Measurements from ENCODE around the gene PACC1. TPM values are rescaled to one million over a fixed set of nuclear protein-coding genes. Genes with fewer than 3 reads are reported as not detected.

PACC1 gene
- total RNA-seq, 5 donors from 2014 or later (not counting 1 experiment from before 2014, with no cell fraction given): 5.5 to 16.4 (median 11.1) TPM

- H3K27me3 ChIP-seq (replicated peaks in 1 of 2; ENCODE audit: control insufficient read depth in 2 of 2, extremely low read depth in 1 of 2, insufficient read depth in 2 of 2, low read length in 1 of 2): no peaks in the 10 kb centered on the region
- POLR2A ChIA-PET: interaction anchor here in 1 of 2 donors (0.6 kb wide), 1 partner anchor 356 kb away, joined by 6 read pairs; no protein-coding TSS in a partner anchor
- no peak overlapping the region for H3K27ac ChIP-seq (ENCODE audit: low read length)
- Mint-ChIP-seq H3K9me3 (no peaks in the 10 kb centered on the region), H3K4me3 (no peak overlapping the region), H3K36me3 (peaks cover 28% of the 10 kb centered on the region), H3K4me1 (peaks cover 4 to 19% (median 17%) of the 10 kb centered on the region in 3 donors), H3K27me3 (no peaks in the 10 kb centered on the region), H3K27ac (no peak overlapping the region)
- no peaks in the 10 kb centered on the region for H3K4me1 ChIP-seq (ENCODE audit: control insufficient read depth in 1 of 2, extremely low read depth in 1 of 2, insufficient read depth in 2 of 2, low read length in 2 of 2)
- peaks cover 3 to 54% of the 10 kb centered on the region in 2 donors for H3K36me3 ChIP-seq (ENCODE audit: control insufficient read depth in 2 of 2, extremely low read depth in 1 of 2, insufficient read depth in 1 of 2, low read length in 1 of 2)
- no peak overlapping the region for H3K4me3 ChIP-seq (ENCODE audit: control insufficient read depth in 1 of 2, extremely low read depth in 1 of 2, low read length in 1 of 2)
- CTCF ChIA-PET: interaction anchor here (0.6 to 1.7 kb wide), 3 partner anchors 24 to 665 kb away, joined by 3 to 4 read pairs (median 4); no protein-coding TSS in a partner anchor
- ATAC-seq (replicated peaks in 1 of 4): no peak
- no CpG with 5 or more reads among the region's 4 CpGs for WGBS (ENCODE audit: insufficient coverage)
- DNase-seq: no peak
- H3K9me3 ChIP-seq: no peaks in the 10 kb centered on the region
Observed at GRCh38 chr1:212344905-212345304, 69.8 kb downstream of the PACC1 start.

GRCh38 chr1:212341090-212341489 is 73.6 kb downstream of the PACC1 start:
- ChIA-PET POLR2A (no interaction called here), CTCF (interaction anchor here in 1 of 2 donors (0.6 to 1.0 kb wide), 3 partner anchors 17 to 271 kb away, joined by 3 to 5 read pairs (median 3); no protein-coding TSS in a partner anchor)
- Histone ChIP-seq H3K36me3 (ENCODE audit: control insufficient read depth in 2 of 2, extremely low read depth in 1 of 2, insufficient read depth in 1 of 2, low read length in 1 of 2) (peaks cover 0 to 39% of the 10 kb centered on the region in 2 donors), H3K9me3 (no peaks in the 10 kb centered on the region), H3K27ac (ENCODE audit: low read length) (no peak overlapping the region), H3K4me3 (ENCODE audit: control insufficient read depth in 1 of 2, extremely low read depth in 1 of 2, low read length in 1 of 2) (no peak overlapping the region), H3K27me3 (replicated peaks in 1 of 2; ENCODE audit: control insufficient read depth in 2 of 2, extremely low read depth in 1 of 2, insufficient read depth in 2 of 2, low read length in 1 of 2) (no peaks in the 10 kb centered on the region), H3K4me1 (ENCODE audit: control insufficient read depth in 1 of 2, extremely low read depth in 1 of 2, insufficient read depth in 2 of 2, low read length in 2 of 2) (no peaks in the 10 kb centered on the region)
- DNase-seq (no peak), ATAC-seq (replicated peaks in 1 of 4) (no peak)
- H3K27ac Mint-ChIP-seq: peak overlapping the region in 1 of 2 donors; percentile 30
- WGBS (ENCODE audit: insufficient coverage): no CpG with 5 or more reads among the region's 1 CpG
- no peaks in the 10 kb centered on the region for H3K27me3 Mint-ChIP-seq
- no peak overlapping the region for H3K4me3 Mint-ChIP-seq
- H3K36me3 Mint-ChIP-seq: peaks cover 18% of the 10 kb centered on the region
- H3K9me3 Mint-ChIP-seq: no peaks in the 10 kb centered on the region
- peaks cover 12 to 24% (median 21%) of the 10 kb centered on the region in 3 donors for H3K4me1 Mint-ChIP-seq

- peaks cover 0 to 28% of the 10 kb centered on the region in 2 donors for H3K36me3 ChIP-seq (ENCODE audit: control insufficient read depth in 2 of 2, extremely low read depth in 1 of 2, insufficient read depth in 1 of 2, low read length in 1 of 2)
- H3K27me3 Mint-ChIP-seq: no peaks in the 10 kb centered on the region
- no peak overlapping the region for H3K27ac ChIP-seq (ENCODE audit: low read length)
- ATAC-seq (replicated peaks in 1 of 4) (no peak), DNase-seq (no peak)
- no peak overlapping the region for H3K4me3 Mint-ChIP-seq
- ChIA-PET CTCF (interaction anchor here in 1 of 2 donors (1.0 kb wide), 1 partner anchor 148 kb away, joined by 3 read pairs; no protein-coding TSS in a partner anchor), POLR2A (no interaction called here)
- H3K9me3 ChIP-seq: no peaks in the 10 kb centered on the region
- no peak overlapping the region for H3K4me3 ChIP-seq (ENCODE audit: control insufficient read depth in 1 of 2, extremely low read depth in 1 of 2, low read length in 1 of 2)
- H3K4me1 ChIP-seq (ENCODE audit: control insufficient read depth in 1 of 2, extremely low read depth in 1 of 2, insufficient read depth in 2 of 2, low read length in 2 of 2): peaks cover 0 to 6% of the 10 kb centered on the region in 2 experiments
- H3K9me3 Mint-ChIP-seq: no peaks in the 10 kb centered on the region
- no CpG with 5 or more reads among the region's 2 CpGs for WGBS (ENCODE audit: insufficient coverage)
- H3K27ac Mint-ChIP-seq: no peak overlapping the region
- no peaks in the 10 kb centered on the region for H3K27me3 ChIP-seq (replicated peaks in 1 of 2; ENCODE audit: control insufficient read depth in 2 of 2, extremely low read depth in 1 of 2, insufficient read depth in 2 of 2, low read length in 1 of 2)
- peaks cover 28 to 33% (median 30%) of the 10 kb centered on the region in 3 donors for H3K4me1 Mint-ChIP-seq
- peaks cover 24% of the 10 kb centered on the region for H3K36me3 Mint-ChIP-seq
Observed at GRCh38 chr1:212329105-212329504, 85.6 kb downstream of the PACC1 start.

GRCh38 chr1:212328248-212328647 is 86.4 kb downstream of the PACC1 start:
- H3K4me1 Mint-ChIP-seq: peaks cover 34 to 38% (median 38%) of the 10 kb centered on the region in 3 donors
- peaks cover 15% of the 10 kb centered on the region for H3K36me3 Mint-ChIP-seq
- Histone ChIP-seq H3K27me3 (replicated peaks in 1 of 2; ENCODE audit: control insufficient read depth in 2 of 2, extremely low read depth in 1 of 2, insufficient read depth in 2 of 2, low read length in 1 of 2) (no peaks in the 10 kb centered on the region), H3K4me1 (ENCODE audit: control insufficient read depth in 1 of 2, extremely low read depth in 1 of 2, insufficient read depth in 2 of 2, low read length in 2 of 2) (peaks cover 3 to 12% of the 10 kb centered on the region in 2 experiments), H3K4me3 (ENCODE audit: control insufficient read depth in 1 of 2, extremely low read depth in 1 of 2, low read length in 1 of 2) (no peak overlapping the region), H3K36me3 (ENCODE audit: control insufficient read depth in 2 of 2, extremely low read depth in 1 of 2, insufficient read depth in 1 of 2, low read length in 1 of 2) (peaks cover 0 to 20% of the 10 kb centered on the region in 2 donors), H3K9me3 (no peaks in the 10 kb centered on the region), H3K27ac (ENCODE audit: low read length) (no peak overlapping the region)
- H3K9me3 Mint-ChIP-seq: no peaks in the 10 kb centered on the region
- H3K27me3 Mint-ChIP-seq: no peaks in the 10 kb centered on the region
- WGBS (ENCODE audit: insufficient coverage): 94% methylated on average over 2 of the region's 4 CpGs
- H3K27ac Mint-ChIP-seq: no peak overlapping the region
- no peak overlapping the region for H3K4me3 Mint-ChIP-seq
- ChIA-PET CTCF (no interaction called here), POLR2A (no interaction called here)
- no peak for DNase-seq
- ATAC-seq (replicated peaks in 1 of 4): no peak

GRCh38 chr1:212326541-212326940 is 88.1 kb downstream of the PACC1 start:
- peaks cover 3 to 21% of the 10 kb centered on the region in 2 experiments for H3K4me1 ChIP-seq (ENCODE audit: control insufficient read depth in 1 of 2, extremely low read depth in 1 of 2, insufficient read depth in 2 of 2, low read length in 2 of 2)
- H3K27ac ChIP-seq (ENCODE audit: low read length): no peak overlapping the region
- H3K27me3 ChIP-seq (replicated peaks in 1 of 2; ENCODE audit: control insufficient read depth in 2 of 2, extremely low read depth in 1 of 2, insufficient read depth in 2 of 2, low read length in 1 of 2): no peaks in the 10 kb centered on the region
- no peak overlapping the region for H3K4me3 Mint-ChIP-seq
- ATAC-seq (replicated peaks in 1 of 4) (no peak), DNase-seq (no peak)
- WGBS (ENCODE audit: insufficient coverage): 70% methylated on average over 2 of the region's 3 CpGs
- ChIA-PET POLR2A (interaction anchor here in 1 of 2 donors (0.7 kb wide), 1 partner anchor 82 kb away, joined by 3 read pairs; no protein-coding TSS in a partner anchor), CTCF (interaction anchor here in 1 of 2 donors (0.5 kb wide), 1 partner anchor 198 kb away, joined by 3 read pairs; no protein-coding TSS in a partner anchor)
- H3K27me3 Mint-ChIP-seq: no peaks in the 10 kb centered on the region
- H3K9me3 ChIP-seq: no peaks in the 10 kb centered on the region
- no peak overlapping the region for H3K27ac Mint-ChIP-seq
- peaks cover 0 to 13% of the 10 kb centered on the region in 2 donors for H3K36me3 ChIP-seq (ENCODE audit: control insufficient read depth in 2 of 2, extremely low read depth in 1 of 2, insufficient read depth in 1 of 2, low read length in 1 of 2)
- no peak overlapping the region for H3K4me3 ChIP-seq (ENCODE audit: control insufficient read depth in 1 of 2, extremely low read depth in 1 of 2, low read length in 1 of 2)
- peaks cover 12% of the 10 kb centered on the region for H3K36me3 Mint-ChIP-seq
- peaks cover 40 to 45% (median 44%) of the 10 kb centered on the region in 3 donors for H3K4me1 Mint-ChIP-seq
- H3K9me3 Mint-ChIP-seq: no peaks in the 10 kb centered on the region

GRCh38 chr1:212323066-212323465 is 91.6 kb downstream of the PACC1 start:
- WGBS (ENCODE audit: insufficient coverage): no CpG with 5 or more reads among the region's 3 CpGs
- POLR2A ChIA-PET: no interaction called here
- H3K36me3 Mint-ChIP-seq: peaks cover 4% of the 10 kb centered on the region
- no peak overlapping the region for H3K4me3 ChIP-seq (ENCODE audit: control insufficient read depth in 1 of 2, extremely low read depth in 1 of 2, low read length in 1 of 2)
- peak overlapping the region; percentile 23 to 24 for H3K27ac Mint-ChIP-seq
- no peaks in the 10 kb centered on the region for H3K9me3 ChIP-seq
- H3K9me3 Mint-ChIP-seq: no peaks in the 10 kb centered on the region
- peak in 2 of 4 experiments; percentile 52 to 57 for ATAC-seq (replicated peaks in 1 of 4)
- H3K36me3 ChIP-seq (ENCODE audit: control insufficient read depth in 2 of 2, extremely low read depth in 1 of 2, insufficient read depth in 1 of 2, low read length in 1 of 2): no peaks in the 10 kb centered on the region
- H3K27ac ChIP-seq (ENCODE audit: low read length): no peak overlapping the region
- H3K4me1 Mint-ChIP-seq: peaks cover 35 to 44% (median 44%) of the 10 kb centered on the region in 3 donors
- H3K27me3 ChIP-seq (replicated peaks in 1 of 2; ENCODE audit: control insufficient read depth in 2 of 2, extremely low read depth in 1 of 2, insufficient read depth in 2 of 2, low read length in 1 of 2): no peaks in the 10 kb centered on the region
- H3K4me1 ChIP-seq (ENCODE audit: control insufficient read depth in 1 of 2, extremely low read depth in 1 of 2, insufficient read depth in 2 of 2, low read length in 2 of 2): peaks cover 3 to 21% of the 10 kb centered on the region in 2 experiments
- peak in 1 of 35 experiments; percentile 12 for DNase-seq
- CTCF ChIA-PET: no interaction called here
- peak overlapping the region in 2 of 3 donors; percentile 14 to 60 for H3K4me3 Mint-ChIP-seq
- no peaks in the 10 kb centered on the region for H3K27me3 Mint-ChIP-seq

Data from T-cell (primary cell).